ENCODE results near the gene DNM3.

- no peak for TF ChIP-seq CEBPB (IDR thresholded peaks at IDR 0.05)
- TF ChIP-seq EGR1 (IDR thresholded peaks at IDR 0.05) = no peak
- TF ChIP-seq YY1 (IDR thresholded peaks at IDR 0.05; ENCODE audit: low read depth) = no peak
- TF ChIP-seq RAD21 (IDR thresholded peaks at IDR 0.05; ENCODE audit: low read depth) = no peak
- no peak for TF ChIP-seq MAX (IDR thresholded peaks at IDR 0.05)
- TF ChIP-seq EP300 (IDR thresholded peaks at IDR 0.05; ENCODE audit: borderline replicate concordance) = no peak
- TF ChIP-seq TAF1 (IDR thresholded peaks at IDR 0.05; ENCODE audit: low read depth) = no peak
- TF ChIP-seq REST (IDR thresholded peaks at IDR 0.05; ENCODE audit: low read depth) = no peak
- TF ChIP-seq FOXM1 (IDR thresholded peaks at IDR 0.05; ENCODE audit: borderline replicate concordance, low read depth) = no peak
- TF ChIP-seq TEAD4 (IDR thresholded peaks at IDR 0.05) = no peak
Measured at GRCh38 chr1:172136925-172137324, 295.6 kb downstream of the DNM3 start.
